ENCODE measurements around the gene DCP1B. TPM values are rescaled to one million over a fixed set of nuclear protein-coding genes. Genes with fewer than 3 reads are reported as not detected.
A peak's percentile ranks its signal among the peaks of the same experiment; 100 is the strongest.
"Not testable (repeated sequence)": the region's sequence is repeated elsewhere in the genome, so short reads cannot be mapped to it uniquely, and the experiment has no call there.

Gene DCP1B
- total RNA-seq, 1 donor from 2014 or later, result 23.3 TPM

DNA sequence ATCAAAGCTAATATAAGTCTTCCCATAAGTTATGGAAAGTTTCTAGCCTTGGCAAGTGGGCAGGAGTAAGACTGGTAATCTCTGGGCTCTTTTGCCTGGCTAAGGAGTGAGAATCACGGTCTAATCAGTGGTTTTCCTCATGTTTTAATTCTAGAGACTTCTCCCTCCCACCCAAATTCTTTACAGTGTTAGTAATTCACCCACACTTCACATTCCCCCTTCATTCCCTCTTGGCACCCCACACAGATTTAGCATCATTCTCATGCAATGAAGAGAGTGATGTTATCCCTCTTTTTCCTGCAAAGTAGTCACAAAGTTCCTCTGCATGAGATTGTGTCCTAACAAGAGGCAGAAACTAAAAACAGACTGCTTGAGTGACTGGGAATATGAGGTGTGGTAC lies 57.2 kb downstream of the DCP1B start:
- intact Hi-C loops (cut with DNase I), result no loop called here
- TF ChIP-seq, protein P1, sequence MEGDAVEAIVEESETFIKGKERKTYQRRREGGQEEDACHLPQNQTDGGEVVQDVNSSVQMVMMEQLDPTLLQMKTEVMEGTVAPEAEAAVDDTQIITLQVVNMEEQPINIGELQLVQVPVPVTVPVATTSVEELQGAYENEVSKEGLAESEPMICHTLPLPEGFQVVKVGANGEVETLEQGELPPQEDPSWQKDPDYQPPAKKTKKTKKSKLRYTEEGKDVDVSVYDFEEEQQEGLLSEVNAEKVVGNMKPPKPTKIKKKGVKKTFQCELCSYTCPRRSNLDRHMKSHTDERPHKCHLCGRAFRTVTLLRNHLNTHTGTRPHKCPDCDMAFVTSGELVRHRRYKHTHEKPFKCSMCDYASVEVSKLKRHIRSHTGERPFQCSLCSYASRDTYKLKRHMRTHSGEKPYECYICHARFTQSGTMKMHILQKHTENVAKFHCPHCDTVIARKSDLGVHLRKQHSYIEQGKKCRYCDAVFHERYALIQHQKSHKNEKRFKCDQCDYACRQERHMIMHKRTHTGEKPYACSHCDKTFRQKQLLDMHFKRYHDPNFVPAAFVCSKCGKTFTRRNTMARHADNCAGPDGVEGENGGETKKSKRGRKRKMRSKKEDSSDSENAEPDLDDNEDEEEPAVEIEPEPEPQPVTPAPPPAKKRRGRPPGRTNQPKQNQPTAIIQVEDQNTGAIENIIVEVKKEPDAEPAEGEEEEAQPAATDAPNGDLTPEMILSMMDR (IDR thresholded peaks at IDR 0.05), result no peak
- peaks cover 43 to 70% of the 10 kb centered on the region in 2 donors for H3K36me3 ChIP-seq

DNA sequence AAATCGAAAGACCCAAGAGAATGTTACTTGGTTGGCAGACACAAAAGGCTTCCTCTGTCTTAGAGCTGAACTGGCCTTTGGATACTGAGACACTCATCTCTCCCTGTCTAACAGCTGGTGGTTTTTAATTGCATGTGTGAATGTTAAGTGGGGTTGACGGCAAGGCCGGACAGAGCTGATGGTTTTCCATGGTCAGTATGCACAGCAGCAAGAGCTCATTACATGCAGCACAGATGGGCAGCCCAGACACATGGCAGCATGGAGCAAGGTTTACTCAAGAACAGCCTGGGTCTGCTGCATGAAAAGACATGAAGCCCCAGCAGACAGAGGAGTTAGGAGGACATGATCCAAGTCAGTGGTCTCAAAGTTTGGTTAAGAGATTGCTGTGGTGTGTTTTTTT lies 58.0 kb downstream of the DCP1B start:
- Histone ChIP-seq H3K4me3 (no peak overlapping the region), H3K9me3 (no peaks in the 10 kb centered on the region), H3K27ac (no peak overlapping the region), H3K27me3 (no peaks in the 10 kb centered on the region), H3K4me1 (no peaks in the 10 kb centered on the region), H3K36me3 (peaks cover 36 to 65% of the 10 kb centered on the region in 2 donors)
- intact Hi-C loops (cut with DNase I), result no loop called here
- TF ChIP-seq, protein P1 (IDR thresholded peaks at IDR 0.05), result no peak
- no peak for DNase-seq (ENCODE audit: low spot score in 2 of 2)

More for the DNA sequence above, 57.2 kb downstream of the DCP1B start:
- Histone ChIP-seq H3K4me3 (no peak overlapping the region), H3K27me3 (no peaks in the 10 kb centered on the region), H3K27ac (no peak overlapping the region), H3K4me1 (no peaks in the 10 kb centered on the region), H3K9me3 (no peaks in the 10 kb centered on the region)
- DNase-seq (ENCODE audit: low spot score in 2 of 2), result no peak

DNA sequence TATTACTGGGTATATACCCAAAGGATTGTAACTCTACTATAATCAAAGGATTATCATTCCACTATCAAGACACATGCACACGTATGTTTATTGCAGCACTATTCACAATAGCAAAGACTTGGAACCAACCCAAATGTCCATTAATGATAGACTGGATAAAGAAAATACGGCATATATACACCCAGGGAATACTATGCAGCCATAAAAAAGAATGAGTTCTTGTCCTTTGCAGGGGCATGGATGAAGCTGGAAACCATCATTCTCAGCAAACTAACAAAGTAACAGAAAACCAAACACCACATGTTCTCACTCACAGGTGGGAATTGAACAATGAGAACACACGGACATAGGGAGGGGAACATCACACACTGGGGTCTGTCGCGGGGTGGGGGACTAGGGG lies 58.8 kb downstream of the DCP1B start:
- H3K9me3 ChIP-seq; H3K4me3 ChIP-seq; H3K27ac ChIP-seq; DNase-seq (ENCODE audit: low spot score in 2 of 2); H3K4me1 ChIP-seq; H3K27me3 ChIP-seq; intact Hi-C loops (cut with DNase I): not testable (repeated sequence)
- peaks cover 34 to 60% of the 10 kb centered on the region in 2 donors for H3K36me3 ChIP-seq

DNA sequence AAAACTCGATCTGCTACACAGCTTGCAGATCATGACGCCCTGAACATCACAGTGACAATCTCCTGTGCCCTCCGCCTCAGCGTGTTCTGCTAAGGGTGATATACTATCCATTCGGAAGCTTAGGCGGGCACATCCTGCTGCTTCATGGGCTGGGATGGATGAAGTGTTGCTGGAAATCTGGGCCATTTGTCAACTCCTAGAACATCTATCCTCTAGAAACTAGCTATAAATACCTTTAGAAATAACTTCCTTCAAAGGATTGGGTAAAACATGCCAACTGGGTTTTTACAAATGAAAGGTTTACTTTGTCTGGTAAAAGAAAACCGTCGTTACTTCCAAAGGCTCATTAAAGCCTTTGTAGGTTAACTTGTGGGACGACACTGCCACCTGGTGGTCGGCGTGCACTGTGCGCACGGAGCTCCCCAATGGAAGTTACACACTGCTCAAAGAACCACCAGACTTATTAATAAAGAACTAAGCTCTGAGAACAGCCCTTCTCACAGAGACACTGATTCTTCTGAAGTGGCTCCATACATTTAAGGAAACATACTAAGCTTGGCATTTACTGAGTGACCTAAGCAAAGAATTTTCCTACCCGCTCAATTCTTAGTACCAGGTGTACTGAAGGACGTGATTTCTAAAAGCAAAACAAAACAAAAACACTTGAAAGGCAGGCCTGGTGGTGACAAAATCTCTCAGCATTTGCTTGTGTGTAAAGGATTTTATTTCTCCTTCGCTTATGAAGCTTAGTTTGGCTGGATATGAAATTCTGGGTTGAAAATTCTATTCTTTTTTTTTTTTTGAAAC lies 64.3 kb downstream of the DCP1B start:
- Histone ChIP-seq H3K4me1 (peaks cover 6 to 19% of the 10 kb centered on the region in 2 donors), H3K27me3 (no peaks in the 10 kb centered on the region), H3K27ac (peak overlapping the region; percentile 2 to 39), H3K9me3 (no peaks in the 10 kb centered on the region), H3K4me3 (peak overlapping the region in 1 of 2 donors; percentile 7), H3K36me3 (peaks cover 4 to 13% of the 10 kb centered on the region in 2 donors)
- TF ChIP-seq, protein P1 (IDR thresholded peaks at IDR 0.05), result peak; percentile 90 to 93 (median 92)
- intact Hi-C loops (cut with DNase I), result loop anchor here (1.0 to 5.0 kb wide), 3 partner anchors 88 to 283 kb away; no protein-coding TSS in a partner anchor
- peak in 1 of 2 donors; percentile 92 for DNase-seq (ENCODE audit: low spot score in 2 of 2)

DNA sequence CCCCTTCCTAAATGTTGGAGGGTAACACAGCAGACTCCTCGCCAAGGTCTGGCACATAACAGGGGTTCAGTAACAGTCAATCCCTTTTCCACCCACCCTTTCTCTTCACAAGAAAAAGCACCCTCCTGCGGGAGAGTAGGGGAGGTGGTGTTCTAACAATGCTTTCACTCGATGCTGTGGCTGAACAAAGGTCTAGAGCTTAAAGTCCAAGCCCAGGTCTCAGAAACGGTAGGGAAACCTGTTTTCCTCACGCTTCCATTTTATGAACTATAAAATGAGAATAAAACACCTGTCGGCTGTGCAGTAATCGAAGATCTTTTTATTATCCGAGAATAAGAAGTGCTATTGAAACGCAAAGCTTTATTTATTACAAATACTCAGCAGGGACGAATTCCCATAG lies 64.9 kb downstream of the DCP1B start:
- TF ChIP-seq, protein P1 (IDR thresholded peaks at IDR 0.05), result no peak
- Histone ChIP-seq H3K36me3 (peaks cover 4 to 12% of the 10 kb centered on the region in 2 donors), H3K4me3 (no peak overlapping the region), H3K4me1 (peaks cover 6 to 19% of the 10 kb centered on the region in 2 donors), H3K27me3 (no peaks in the 10 kb centered on the region), H3K9me3 (no peaks in the 10 kb centered on the region), H3K27ac (no peak overlapping the region)
- intact Hi-C loops (cut with DNase I), result loop anchor here (5.0 kb wide), 2 partner anchors 87 to 282 kb away; no protein-coding TSS in a partner anchor
- DNase-seq (ENCODE audit: low spot score in 2 of 2), result no peak

Data from ascending aorta (tissue), 2 donors.